ENCODE data around the gene CXCR6.

Gene CXCR6

DNA sequence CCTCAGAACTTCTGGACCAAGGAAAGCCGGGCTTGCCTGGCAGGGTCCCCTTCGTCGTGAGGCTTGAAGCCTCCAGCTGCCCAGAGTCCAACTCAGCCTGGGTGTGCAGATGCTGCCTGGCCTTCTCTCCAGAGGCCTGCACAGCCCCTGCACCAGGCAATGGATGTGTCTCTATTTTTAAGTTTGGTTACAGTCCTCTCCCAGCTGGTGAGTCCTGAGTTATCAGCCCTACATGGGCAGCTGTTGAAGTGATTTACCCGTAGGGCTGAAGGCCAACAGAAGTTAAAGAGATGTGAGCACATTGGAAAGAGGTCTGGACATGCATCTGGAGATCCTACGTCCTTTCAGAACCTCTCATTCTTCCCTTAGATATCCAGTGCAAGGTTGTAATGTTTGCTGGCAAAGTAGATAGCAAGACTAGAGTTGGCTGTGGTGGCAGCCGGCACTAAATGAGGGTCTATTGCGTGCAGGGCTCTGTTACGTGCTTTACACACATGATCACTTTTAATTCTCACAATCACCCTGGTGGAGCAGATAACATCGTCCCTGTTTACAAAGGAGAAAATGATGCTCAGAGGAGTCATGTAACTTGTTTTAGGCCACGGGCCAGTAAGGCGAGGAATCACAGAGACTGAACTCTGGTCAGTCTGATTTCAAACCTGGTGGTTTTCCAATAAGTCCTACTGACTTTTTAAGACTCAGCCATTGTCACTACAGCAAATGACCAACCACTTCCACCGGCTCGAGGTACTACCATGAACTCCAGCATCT is 42.5 kb downstream of the CXCR6 start:
- TF ChIP-seq, protein P1, sequence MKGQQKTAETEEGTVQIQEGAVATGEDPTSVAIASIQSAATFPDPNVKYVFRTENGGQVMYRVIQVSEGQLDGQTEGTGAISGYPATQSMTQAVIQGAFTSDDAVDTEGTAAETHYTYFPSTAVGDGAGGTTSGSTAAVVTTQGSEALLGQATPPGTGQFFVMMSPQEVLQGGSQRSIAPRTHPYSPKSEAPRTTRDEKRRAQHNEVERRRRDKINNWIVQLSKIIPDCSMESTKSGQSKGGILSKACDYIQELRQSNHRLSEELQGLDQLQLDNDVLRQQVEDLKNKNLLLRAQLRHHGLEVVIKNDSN (IDR thresholded peaks at IDR 0.05): no peak
- TF ChIP-seq EGR1 (IDR thresholded peaks at IDR 0.05) (no peak), FOXM1 (IDR thresholded peaks at IDR 0.05; ENCODE audit: borderline replicate concordance, low read depth) (no peak), CEBPB (IDR thresholded peaks at IDR 0.05) (no peak), RAD21 (IDR thresholded peaks at IDR 0.05; ENCODE audit: low read depth) (no peak), TCF12 (IDR thresholded peaks at IDR 0.05; ENCODE audit: low read depth) (no peak), CREB1 (IDR thresholded peaks at IDR 0.05; ENCODE audit: low read depth) (no peak), ZBTB7A (IDR thresholded peaks at IDR 0.05; ENCODE audit: low read depth) (no peak)
- TF ChIP-seq, protein P2, sequence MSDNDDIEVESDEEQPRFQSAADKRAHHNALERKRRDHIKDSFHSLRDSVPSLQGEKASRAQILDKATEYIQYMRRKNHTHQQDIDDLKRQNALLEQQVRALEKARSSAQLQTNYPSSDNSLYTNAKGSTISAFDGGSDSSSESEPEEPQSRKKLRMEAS (IDR thresholded peaks at IDR 0.05): no peak
- TF ChIP-seq, protein P3, sequence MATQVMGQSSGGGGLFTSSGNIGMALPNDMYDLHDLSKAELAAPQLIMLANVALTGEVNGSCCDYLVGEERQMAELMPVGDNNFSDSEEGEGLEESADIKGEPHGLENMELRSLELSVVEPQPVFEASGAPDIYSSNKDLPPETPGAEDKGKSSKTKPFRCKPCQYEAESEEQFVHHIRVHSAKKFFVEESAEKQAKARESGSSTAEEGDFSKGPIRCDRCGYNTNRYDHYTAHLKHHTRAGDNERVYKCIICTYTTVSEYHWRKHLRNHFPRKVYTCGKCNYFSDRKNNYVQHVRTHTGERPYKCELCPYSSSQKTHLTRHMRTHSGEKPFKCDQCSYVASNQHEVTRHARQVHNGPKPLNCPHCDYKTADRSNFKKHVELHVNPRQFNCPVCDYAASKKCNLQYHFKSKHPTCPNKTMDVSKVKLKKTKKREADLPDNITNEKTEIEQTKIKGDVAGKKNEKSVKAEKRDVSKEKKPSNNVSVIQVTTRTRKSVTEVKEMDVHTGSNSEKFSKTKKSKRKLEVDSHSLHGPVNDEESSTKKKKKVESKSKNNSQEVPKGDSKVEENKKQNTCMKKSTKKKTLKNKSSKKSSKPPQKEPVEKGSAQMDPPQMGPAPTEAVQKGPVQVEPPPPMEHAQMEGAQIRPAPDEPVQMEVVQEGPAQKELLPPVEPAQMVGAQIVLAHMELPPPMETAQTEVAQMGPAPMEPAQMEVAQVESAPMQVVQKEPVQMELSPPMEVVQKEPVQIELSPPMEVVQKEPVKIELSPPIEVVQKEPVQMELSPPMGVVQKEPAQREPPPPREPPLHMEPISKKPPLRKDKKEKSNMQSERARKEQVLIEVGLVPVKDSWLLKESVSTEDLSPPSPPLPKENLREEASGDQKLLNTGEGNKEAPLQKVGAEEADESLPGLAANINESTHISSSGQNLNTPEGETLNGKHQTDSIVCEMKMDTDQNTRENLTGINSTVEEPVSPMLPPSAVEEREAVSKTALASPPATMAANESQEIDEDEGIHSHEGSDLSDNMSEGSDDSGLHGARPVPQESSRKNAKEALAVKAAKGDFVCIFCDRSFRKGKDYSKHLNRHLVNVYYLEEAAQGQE (IDR thresholded peaks at IDR 0.05; ENCODE audit: low read depth): no peak

DNA sequence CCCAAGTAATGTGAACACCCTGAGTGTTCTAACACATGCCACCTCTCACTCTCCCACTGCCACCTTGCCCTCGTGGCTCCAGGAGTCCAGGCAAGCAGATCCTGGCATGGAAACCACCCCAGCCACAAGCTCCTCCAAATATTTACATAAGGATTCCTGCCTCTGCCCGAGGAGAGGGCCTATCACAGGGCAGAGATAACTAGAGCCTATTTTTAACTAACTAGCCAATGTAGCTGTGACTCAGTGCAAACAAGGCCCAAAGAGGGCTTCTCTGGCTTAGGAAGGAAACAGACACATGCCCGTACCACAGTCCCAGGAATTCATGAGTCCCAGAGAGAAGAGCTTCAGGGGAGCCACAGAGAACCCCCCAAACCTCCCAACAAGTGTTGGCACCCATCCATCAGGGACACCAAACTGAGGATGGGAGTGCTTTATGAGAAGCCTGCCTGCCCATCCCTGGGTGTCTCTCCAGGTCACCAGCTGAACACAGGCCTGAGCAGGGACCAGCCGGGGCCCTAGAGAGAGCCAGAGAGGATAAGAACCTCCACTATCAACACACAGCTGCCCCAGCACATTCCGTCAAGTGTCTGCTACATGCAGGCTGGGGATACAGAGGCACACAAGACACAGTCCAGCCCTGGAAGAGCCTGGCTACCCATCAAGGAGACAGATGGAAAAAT is 43.2 kb downstream of the CXCR6 start:
- TF ChIP-seq NFIC (IDR thresholded peaks at IDR 0.05) (no peak), CEBPB (IDR thresholded peaks at IDR 0.05) (no peak), RAD21 (IDR thresholded peaks at IDR 0.05; ENCODE audit: low read depth) (no peak), CREB1 (IDR thresholded peaks at IDR 0.05; ENCODE audit: low read depth) (no peak), EP300 (IDR thresholded peaks at IDR 0.05; ENCODE audit: borderline replicate concordance) (no peak), YY1 (IDR thresholded peaks at IDR 0.05; ENCODE audit: low read depth) (no peak), EGR1 (IDR thresholded peaks at IDR 0.05) (no peak), TEAD4 (IDR thresholded peaks at IDR 0.05) (no peak), TAF1 (IDR thresholded peaks at IDR 0.05; ENCODE audit: low read depth) (no peak), ZBTB7A (IDR thresholded peaks at IDR 0.05; ENCODE audit: low read depth) (no peak), FOXM1 (IDR thresholded peaks at IDR 0.05; ENCODE audit: borderline replicate concordance, low read depth) (no peak), TCF12 (IDR thresholded peaks at IDR 0.05; ENCODE audit: low read depth) (no peak)
- TF ChIP-seq, protein P2 (IDR thresholded peaks at IDR 0.05): no peak
- TF ChIP-seq, protein P3 (IDR thresholded peaks at IDR 0.05; ENCODE audit: low read depth): no peak
- TF ChIP-seq, protein P1 (IDR thresholded peaks at IDR 0.05): no peak

DNA sequence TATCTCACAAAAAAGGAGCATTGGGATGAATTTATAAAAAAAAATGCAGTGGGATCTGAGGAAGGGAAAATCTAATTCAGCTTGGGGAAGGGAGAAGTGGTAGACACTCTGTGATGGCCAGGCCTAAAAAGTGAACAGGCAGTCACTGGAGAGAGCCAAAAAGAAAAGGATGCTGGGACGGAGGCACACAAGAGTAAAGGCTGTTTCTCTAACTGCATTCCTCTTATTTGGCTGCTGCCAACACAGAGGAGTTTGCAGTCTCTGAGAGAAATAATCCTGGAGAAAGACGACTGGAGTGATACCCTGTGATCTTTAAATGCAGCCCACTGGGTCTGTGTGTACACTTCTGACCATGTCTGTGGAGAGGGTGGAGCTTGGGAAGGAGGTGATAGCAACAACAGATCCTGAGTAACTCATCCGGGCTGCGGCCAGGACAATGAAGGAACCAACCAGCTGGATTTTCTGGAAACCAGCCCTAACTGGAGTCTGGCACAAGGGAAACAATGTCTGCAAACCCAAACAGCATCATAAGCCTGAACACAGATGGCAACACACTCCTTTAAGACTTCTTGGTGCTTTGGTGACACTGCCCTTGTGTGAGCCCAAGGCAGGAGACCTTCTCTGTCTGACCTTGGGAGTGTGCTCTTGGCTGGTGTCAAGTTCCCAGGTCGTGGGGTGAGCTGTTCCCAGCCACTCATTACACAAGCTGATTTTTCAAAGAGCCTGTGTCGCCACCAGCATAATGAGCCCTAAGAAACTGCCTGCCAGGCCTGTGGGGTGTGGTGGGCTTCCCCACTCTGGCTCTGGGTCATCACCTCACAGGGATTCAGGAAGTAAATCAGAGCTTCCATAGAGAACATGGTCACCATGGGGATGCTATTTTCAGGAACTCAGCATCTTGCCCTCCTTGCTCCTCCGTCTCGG is 44.4 kb downstream of the CXCR6 start:
- no peak for TF ChIP-seq TCF12 (IDR thresholded peaks at IDR 0.05; ENCODE audit: low read depth)

DNA sequence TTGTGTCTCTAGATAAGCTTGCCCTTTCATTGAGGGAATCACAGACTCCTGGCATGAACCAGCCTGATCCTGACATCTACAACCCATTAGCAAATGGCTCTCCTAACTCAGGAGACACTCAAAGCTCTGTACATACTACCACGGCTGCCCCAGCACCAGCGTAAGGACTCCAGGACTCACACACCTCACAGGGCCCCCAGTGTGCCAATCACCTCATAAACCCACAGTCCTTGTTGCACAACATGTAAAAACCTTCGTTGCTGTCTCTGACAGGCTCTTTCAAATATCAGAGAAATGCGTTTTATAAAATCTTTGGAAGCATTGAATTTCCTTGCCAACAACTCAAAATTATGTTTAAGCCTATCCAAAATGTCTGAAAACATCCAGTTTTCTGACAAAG is 45.1 kb downstream of the CXCR6 start:
- no peak for TF ChIP-seq YY1 (IDR thresholded peaks at IDR 0.05; ENCODE audit: low read depth)

DNA sequence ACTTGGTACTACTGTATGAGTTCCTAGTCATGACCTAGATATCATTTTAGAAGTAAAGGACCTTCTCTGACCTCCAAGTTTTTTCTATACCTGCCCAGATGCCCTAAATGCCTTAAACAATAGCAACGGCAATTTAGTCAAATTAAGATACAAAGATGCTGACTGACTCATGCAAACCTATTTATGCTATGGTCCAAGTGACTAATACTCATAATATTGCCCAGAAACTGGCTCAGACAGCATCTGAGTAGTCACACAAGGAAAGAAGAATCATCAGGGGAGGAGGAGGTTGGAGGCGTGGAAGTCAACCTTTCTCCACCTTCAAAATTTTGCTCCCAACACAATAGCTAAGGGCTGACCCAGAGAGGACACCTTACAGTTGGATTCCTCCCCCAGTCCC is 45.5 kb downstream of the CXCR6 start:
- no peak for TF ChIP-seq NFIC (IDR thresholded peaks at IDR 0.05)
- TF ChIP-seq, protein P1 (IDR thresholded peaks at IDR 0.05): no peak

Data from Ishikawa (cell line).